CD4-positive, alpha-beta T cell treated with Interferon gamma for 1 hour (primary cell): ENCODE data around the gene NPPA.

Experiments
- DNase-seq: peaks from one replicate; pipeline ENCODE4 v3.0.0-alpha.2; 2020

Gene NPPA

GRCh38 chr1:11873395-11874257 lies 26.0 kb upstream of the NPPA start:
- DNase-seq = no peak

- DNase-seq = no peak
Observed at GRCh38 chr1:11872545-11872944, 25.0 kb upstream of the NPPA start.

DNA sequence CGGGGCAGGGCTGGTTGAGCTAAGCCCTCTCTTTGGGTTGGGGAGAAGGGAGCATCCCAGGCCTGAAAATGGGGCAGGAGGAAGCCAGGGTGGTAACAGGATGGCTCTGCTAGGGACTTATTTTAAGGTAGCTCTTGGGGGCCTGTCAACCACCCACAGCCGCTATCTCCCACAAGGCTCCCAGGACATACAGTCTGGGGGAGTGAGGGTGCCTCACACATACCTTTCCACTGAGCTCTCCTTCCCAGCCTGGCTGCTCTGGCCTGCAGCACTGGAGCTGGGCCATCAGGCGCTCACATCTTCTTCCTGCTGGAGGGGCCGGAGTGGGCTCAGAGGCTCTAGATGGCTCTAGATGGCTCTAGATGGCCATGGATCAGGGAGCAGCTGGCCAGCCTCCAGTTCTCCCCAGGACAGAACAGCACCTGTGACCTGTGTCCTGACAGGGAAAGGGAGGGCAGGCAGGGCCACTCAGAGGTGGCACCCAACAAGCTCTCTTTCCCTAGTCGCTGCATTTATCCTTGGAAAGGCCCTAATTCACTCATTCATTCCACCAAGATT lies 22.1 kb upstream of the NPPA start:
- no peak for DNase-seq

GRCh38 chr1:11869104-11869503 lies 21.5 kb upstream of the NPPA start:
- no peak for DNase-seq

DNA sequence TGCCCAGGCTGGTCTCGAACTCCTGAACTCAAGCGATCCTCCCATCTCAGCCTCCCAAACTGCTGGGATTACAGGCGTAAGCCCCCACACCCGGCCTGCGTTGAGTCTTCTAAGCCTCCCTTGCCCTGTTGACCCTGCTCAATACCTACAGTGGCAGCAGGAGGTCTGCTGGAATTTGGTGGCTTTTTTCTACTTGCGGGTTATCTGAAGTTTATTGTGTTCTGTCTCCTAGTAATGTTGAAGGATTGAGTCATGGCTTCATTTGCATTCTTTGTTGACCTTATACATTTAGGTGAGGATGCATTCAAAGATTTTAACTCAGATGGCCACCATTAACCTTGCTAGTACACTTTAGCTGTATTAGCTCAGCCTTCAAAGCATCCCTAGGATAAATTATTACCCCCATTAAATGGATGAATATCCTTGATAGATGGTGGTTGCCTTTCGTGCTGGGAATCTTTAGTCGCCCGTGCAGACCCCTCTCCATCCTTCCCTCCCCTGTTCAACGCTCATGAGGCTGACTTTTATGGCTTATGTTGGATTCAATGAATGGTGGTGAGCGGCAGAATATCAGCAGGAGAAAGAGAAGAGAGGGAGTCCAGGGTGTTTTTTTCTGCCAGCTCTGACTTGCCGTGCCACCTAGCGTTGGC lies 20.9 kb upstream of the NPPA start:
- DNase-seq = no peak

DNA sequence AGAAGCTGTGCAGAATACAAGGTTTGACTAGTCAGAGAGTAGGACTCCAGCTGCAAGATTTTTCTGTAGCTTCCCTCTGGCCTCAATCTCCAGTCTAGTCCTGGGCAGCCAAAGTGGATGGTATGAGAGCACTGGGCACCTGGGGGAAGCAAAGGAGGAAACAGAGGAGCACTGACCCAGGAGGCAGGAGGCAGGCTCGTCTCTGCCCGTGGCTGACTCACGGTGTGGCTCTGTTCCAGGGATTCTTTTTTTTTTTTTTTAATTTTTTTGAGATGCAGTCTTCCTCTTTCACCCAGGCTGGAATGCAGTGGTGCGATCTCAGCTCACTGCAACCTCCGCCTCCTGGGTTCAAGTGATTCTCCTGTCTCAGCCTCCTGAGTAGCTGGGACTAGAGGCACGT lies 15.3 kb upstream of the NPPA start:
- DNase-seq = no peak

- DNase-seq = no peak
Observed at GRCh38 chr1:11860587-11860986, 13.0 kb upstream of the NPPA start.

- no peak for DNase-seq
Observed at GRCh38 chr1:11860083-11860482, 12.5 kb upstream of the NPPA start.

DNA sequence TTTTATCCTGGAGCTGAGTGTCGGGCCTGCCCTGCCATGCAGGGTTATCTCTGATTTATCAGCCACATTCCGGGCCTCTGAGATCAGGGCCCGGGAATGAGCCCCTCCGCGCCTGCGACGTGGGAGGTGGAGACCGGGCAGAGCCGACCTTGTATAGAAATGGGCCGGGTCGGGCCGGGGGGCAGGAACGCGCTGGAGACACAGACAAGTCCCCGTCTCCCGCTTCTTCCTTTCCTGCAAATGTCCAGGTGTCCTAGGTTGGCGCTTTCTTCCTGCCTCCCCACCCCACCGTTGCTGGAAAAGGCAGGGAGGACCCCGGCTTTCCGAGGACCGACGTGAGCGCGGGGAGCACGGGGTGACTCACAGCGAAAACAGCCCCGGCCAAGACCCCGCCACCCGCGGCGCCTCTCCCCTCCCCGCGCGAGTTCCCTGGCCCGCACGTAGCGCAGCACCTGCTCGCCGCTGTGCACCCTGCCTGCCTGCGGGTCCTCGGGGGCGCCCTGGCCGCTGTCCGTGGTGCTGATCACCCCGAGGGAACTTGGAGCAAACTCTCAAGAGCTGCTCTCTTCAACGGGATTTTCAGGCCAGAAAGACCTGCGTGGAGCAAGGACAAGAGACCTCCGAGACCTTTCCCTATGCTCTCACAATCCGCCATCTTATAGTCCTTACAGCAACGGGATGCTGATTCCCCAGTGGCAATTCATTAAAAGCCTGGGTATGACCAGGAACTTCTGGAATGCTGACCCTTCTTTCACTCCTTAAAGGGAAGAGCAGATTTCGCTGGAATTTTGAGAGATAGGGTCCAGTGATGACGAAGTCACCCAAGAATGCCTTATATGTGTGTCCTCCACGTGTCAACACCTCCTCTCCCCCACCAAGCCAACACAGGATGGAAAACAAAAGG lies 11.6 kb upstream of the NPPA start:
- DNase-seq = peak; percentile 54

DNA sequence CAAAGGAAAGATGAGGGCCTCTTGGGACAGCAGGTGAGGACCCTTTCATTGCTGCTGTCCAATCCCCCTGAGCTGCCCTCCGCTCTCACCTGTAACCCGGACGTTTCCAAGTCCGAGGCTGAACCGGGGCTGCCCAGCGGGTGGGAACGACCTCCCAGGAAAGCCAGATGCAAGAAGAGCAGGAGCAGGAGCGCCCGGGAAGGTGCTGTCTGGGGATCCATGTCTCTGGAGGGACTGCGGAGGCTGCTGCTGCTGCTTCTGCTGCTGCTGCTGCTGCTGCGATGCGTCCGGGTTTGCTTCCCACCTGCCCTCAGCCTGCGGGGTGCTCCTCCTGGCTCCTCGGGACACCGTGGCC lies 11.0 kb upstream of the NPPA start, which contains the start of gene NPPB:
Gene NPPB (minus strand): TSS at position 333 of the 355 bp plus-strand sequence. CDS start 112 bp downstream, at position 221.
- no peak for DNase-seq

DNA sequence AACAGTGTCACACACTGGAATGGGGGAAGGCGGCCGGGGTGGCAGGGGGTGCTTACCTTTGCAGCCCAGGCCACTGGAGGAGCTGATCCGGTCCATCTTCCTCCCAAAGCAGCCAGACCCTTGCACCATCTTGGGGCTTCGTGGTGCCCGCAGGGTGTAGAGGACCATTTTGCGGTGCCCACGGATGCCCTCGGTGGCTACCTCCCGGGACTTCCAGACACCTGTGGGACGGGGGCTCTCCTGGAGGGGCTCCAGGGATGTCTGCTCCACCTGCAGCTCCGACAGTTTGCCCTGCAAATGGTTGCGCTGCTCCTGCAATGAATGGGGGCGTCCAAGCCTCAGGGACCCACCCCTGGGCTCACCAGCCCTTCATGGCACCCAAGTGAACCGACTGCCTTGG lies 10.6 kb upstream of the NPPA start:
- no peak for DNase-seq

DNA sequence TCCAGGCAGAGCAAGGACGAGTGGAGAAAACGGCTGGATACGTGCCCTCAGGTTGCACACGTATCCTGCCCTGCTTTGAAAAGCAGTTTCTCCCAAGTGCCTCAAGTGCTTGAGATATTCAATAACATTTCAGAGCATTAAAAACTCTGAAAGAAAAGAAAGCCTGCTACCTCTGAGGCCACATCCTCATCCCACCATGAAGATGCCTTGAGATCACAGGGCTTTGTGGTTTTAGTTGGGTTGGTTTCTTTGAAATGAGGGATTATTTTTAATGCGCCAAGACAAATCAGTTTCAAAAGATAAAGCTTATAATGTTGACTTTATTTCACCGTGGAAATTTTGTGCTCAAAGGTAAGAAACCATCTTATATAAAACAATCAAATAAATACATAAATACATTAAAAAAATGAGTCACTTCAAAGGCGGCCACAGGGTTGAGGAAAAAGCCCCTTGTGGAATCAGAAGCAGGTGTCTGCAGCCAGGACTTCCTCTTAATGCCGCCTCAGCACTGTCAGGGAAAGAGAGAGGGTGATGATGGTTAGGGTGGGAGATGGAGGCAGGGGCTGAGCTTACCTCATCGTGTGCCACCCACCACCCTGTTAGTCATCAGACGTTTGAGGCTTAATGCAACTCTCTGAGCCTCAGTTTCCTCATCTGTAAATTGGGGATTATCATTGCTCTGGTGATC lies 9.7 kb upstream of the NPPA start:
- DNase-seq = no peak

DNA sequence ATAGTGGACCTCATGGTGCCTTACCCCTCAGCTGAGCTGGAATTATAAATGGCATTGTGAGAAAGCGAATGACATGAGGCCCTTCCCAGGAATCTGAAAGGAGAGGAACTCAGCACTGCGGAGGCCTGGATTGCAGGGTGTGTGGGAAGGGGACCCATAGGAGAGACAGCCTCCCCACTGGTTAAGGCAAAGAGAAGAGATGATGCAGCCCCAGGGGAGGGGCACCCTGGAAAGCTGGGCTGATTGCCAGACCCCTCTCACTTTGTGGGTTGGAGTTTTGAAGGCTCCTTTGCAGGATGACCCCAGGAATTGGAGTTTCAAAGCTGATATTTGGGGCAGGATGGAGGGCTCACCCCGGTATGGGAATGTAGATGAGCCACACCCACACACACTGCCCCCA lies 9.1 kb upstream of the NPPA start:
- DNase-seq = no peak

DNA sequence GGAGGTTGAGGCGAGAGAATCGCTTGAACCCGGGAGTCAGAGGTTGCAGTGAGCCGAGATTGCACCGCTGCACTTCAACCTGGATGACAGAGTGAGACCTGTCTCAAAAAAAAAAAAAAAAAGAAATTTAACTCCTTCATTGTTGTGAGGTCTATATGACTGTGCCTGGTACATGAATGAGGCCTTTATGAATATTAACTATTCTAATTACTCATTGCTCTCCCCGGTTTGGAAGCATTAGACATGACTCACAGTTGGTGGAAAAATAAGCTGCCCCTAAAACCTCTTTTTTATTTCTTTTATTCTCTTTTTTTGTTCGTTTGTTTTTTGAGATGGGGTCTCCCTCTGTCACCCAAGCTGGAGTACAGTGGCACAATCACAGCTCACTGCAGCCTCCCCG lies 7.8 kb upstream of the NPPA start:
- DNase-seq = no peak

GRCh38 chr1:11854519-11854918 lies 6.9 kb upstream of the NPPA start:
- no peak for DNase-seq

GRCh38 chr1:11851180-11851579 lies 3.6 kb upstream of the NPPA start:
- DNase-seq = no peak

DNA sequence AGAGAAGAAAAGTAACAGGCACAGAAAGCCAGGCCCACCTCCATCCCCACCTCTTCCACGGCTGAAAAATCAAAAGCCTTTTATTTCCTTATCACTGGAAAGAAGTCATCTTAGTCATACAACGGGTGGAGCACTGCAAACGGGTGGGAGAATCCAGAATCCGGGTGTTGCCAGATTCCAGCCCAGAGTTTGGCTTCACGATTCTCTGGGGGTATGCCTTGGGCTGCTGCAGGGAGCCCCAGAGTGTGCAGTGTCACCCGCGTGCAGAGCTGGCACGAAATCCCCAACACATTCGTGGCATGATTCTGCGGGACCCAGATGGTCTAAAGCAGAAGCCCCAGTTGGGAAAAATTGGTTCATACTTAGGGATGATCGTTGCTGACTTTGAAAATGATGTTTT lies 2.6 kb upstream of the NPPA start:
- DNase-seq = no peak

DNA sequence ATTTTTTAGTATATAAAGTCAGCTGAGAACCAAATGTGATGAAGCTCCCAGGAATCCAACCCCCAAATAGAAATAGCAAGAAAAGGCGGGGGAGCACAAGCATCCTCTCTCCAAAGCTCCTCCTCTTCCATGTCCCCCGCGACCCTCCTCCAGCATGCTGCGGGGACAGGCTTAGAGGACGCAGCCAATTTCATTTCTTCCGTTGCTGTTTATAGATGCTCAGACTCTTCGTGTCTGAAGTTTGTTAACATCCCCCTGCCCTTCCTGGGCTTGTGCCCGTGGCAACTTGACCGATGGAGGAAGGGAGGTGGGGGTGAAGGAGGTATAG lies 754 bp upstream of the NPPA start:
- DNase-seq = no peak

- DNase-seq = no peak
Observed at GRCh38 chr1:11845641-11846335, 1.8 kb downstream of the NPPA start.

DNA sequence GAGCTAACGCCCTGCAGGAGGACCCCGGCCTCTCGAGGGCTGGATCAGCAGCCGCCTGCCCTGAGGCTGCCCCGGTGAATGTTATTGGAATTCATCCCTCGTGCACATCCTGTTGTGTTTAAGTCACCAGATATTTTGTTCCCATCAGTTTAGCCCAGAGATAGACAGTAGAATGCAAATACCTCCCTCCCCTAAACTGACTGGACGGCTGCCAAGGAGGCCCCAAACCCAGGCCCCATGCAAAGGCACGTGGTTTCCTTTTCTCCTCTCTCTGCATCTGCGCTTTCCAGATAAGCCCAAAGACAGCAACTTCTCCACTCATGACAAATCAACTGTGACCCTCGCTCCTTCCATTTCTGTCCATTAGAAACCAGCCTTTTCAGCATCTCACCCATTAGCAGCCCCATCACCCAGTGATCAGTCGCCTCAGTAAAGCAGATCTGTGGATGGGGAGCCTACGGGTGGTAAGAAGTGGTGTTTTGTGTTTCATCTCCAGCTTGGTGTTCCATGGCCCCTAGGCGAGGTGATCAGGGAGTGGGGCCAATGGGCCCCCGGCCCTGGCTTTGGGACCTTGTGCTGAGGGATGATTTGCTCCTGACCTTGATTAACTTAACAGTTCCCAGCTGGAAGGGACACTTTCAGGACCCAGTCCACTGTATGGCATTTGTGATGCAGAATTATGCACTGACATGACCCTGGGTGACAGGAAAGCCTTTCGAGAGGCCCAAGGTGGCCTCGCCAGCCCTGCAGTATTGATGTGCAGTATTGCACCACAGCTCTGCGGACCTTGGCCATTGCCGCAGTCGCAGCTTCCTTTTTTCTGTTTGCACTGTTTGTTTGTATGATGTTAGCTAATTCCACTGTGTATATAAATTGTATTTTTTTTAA lies 5.2 kb downstream of the NPPA start:
- peak; percentile 13 for DNase-seq
